Measurements from ENCODE around the gene OR52M1. TPM values are rescaled to one million over a fixed set of nuclear protein-coding genes. Genes with fewer than 3 reads are reported as not detected.

The OR52M1 gene
- total RNA-seq, 1 donor from 2014 or later, result not detected

- DNase-seq (ENCODE audit: low read depth, low spot score), result no peak
Observed at GRCh38 chr11:4569075-4569474, 24.1 kb downstream of the OR52M1 start.

DNA sequence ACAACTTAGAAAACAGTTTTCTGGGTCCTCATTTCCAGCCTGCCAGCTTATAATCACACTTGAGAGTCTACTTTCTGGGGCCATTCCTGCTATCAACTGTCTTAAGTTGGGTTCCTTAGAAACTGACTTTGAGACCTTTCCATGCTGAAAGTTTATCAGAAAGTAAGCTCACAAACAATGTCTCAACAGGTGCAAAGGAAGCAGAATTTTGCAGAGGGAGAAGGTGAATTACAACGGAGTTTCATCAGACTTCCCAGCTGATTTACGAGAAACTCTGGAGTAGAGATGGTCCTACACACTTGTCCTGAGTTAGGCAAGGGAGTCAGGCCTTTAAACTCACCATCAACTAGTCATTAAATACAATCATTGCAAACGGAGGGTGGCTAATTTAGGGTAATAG lies 31.9 kb downstream of the OR52M1 start:
- DNase-seq (ENCODE audit: low read depth, low spot score), result no peak

GRCh38 chr11:4577761-4578160 lies 32.8 kb downstream of the OR52M1 start:
- no peak for DNase-seq (ENCODE audit: low read depth, low spot score)

DNA sequence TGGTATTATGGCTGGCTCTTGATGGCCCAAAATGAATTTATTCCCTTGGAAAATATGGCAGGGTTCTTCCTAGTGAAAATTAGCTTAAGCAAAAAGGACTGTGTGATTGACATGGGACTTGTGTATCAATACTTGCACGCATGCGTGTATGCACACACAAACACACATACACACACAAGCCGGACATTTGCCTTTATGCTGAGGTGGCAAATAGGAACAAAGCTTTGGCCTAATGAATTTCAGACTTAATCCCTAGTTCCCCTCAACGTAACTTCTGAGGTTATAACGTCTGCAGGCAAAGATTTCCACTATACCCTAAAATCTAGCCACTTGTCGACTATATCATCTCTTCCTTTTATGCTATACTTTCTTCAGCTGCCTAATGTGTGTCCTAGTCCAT lies 33.6 kb downstream of the OR52M1 start:
- no peak for DNase-seq (ENCODE audit: low read depth, low spot score)

- no peak for DNase-seq (ENCODE audit: low read depth, low spot score)
Observed at GRCh38 chr11:4580124-4580523, 35.1 kb downstream of the OR52M1 start.

DNA sequence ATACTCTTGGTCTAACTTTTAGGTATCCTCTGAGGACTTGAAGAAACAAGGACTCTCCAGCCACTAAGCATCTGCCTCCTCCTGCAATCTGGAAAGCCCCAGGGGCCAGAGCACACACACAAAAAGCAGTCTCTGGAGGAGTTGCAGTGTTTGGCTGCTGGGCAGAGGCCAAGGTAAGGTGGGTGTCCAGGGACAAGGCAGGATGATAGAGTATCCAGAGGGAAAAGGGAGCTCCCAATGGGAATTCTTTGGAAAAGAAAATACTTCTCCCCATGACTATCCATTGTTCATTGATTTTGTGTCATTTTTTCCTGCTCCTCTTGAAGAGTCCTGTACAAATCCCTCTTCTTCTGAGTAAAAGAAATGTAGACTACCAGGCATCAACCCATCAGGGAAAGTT lies 36.5 kb downstream of the OR52M1 start, which contains the start of gene OR52I2:
Gene OR52I2 (plus strand): TSS at position 301 of the 400 bp plus-strand sequence.
- DNase-seq (ENCODE audit: low read depth, low spot score), result no peak

DNA sequence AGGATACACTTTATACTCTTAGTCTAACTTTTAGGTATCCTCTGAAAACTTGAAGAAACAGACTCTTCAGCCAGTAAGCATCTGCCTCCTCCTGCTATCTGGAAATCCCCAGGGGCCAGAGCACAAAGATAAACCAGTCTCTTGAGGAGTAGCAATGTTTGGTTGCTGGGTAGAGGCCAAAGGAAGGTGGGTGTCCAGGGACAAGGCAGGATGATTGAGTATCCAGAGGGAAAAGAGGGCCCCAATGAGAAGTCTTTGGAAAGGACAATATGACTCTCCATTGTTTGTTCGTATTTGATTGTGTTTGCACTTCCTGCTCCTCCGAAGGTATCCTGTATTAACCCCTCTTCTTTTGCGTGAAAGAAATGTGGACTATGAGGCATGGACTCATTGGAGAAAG lies 44.0 kb downstream of the OR52M1 start:
- no peak for DNase-seq (ENCODE audit: low read depth, low spot score)

DNA sequence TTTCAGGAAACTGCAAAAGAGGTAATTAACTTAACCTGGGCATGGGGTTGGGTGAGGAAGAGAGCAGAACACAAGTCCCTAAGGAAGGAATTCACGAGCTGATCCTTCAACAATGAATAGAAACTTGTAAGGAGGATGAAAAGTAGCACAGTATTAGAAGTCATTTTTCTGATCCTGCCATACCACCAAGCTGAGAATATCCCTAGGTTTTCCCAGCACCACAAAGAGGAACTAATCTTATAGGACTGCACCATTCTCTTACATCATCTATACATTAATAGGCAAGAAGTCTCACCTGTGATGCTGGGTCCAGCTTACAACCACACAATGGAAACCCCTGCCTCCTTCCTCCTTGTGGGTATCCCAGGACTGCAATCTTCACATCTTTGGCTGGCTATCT lies 48.7 kb downstream of the OR52M1 start, which contains the start of gene OR52I1:
Gene OR52I1 (plus strand): TSS at position 301 of the 400 bp plus-strand sequence. CDS start 0 bp downstream, at position 301.
- no peak for DNase-seq (ENCODE audit: low read depth, low spot score)

Other genes with a start within 250 kb of the OR52M1 start
- gene OR52B4, start 176.8 kb upstream of the OR52M1 start, total RNA-seq, result not detected in 2 replicates
- 31.5 and 44.2 TPM in 2 replicates for gene TRIM21, start 151.5 kb upstream of the OR52M1 start, total RNA-seq
- gene OR52K2, start 95.9 kb upstream of the OR52M1 start, total RNA-seq, result not detected in 2 replicates
- not detected in 2 replicates for gene OR52K1, start 62.5 kb upstream of the OR52M1 start, total RNA-seq
- not detected in 2 replicates for gene OR52I2, start 36.6 kb downstream of the OR52M1 start, total RNA-seq
- not detected in 2 replicates for gene OR52I1, start 48.8 kb downstream of the OR52M1 start, total RNA-seq
- 10.4 and 13.5 TPM in 2 replicates for gene TRIM68, start 63.0 kb downstream of the OR52M1 start, total RNA-seq
- not detected in 2 replicates for gene OR51D1, start 92.3 kb downstream of the OR52M1 start, total RNA-seq
- gene OR51E1, start 98.8 kb downstream of the OR52M1 start, total RNA-seq, result not detected in 2 replicates
- not detected in 2 replicates for gene OR51E2, start 152.7 kb downstream of the OR52M1 start, total RNA-seq
- not detected in 2 replicates for gene MMP26, start 159.6 kb downstream of the OR52M1 start, total RNA-seq
- not detected in 2 replicates for gene OR51F1, start 224.7 kb downstream of the OR52M1 start, total RNA-seq

All from pulmonary artery endothelial cell (primary cell).